GM12801 (cell line): ENCODE results near the gene RIPOR3.

Experiments used
- CTCF ChIP-seq: IDR thresholded peaks from one replicate; pipeline ENCODE4 v1.5.1; 2011; ENCODE audit warnings: control low read depth; ENCODE audit not compliant: insufficient read length; ENCODE audit errors: extremely low read depth

The RIPOR3 gene

GRCh38 chr20:50731055-50731929 lies 40.0 kb upstream of the RIPOR3 start, which contains the start of gene PARD6B:
Gene PARD6B (plus strand): TSS chr20:50731580. CDS start chr20:50731787, 207 bp downstream.
- no peak for TF ChIP-seq CTCF

GRCh38 chr20:50730765-50731054 lies 39.4 kb upstream of the RIPOR3 start:
- TF ChIP-seq CTCF: no peak

GRCh38 chr20:50729901-50730764 lies 38.8 kb upstream of the RIPOR3 start:
- TF ChIP-seq CTCF: no peak

- TF ChIP-seq CTCF: no peak
Observed at GRCh38 chr20:50728981-50729874, 37.9 kb upstream of the RIPOR3 start.

GRCh38 chr20:50728486-50728980 lies 37.2 kb upstream of the RIPOR3 start:
- TF ChIP-seq CTCF: no peak

GRCh38 chr20:50727792-50728485 lies 36.6 kb upstream of the RIPOR3 start:
- no peak for TF ChIP-seq CTCF
